SK-MEL-5 (cell line): ENCODE data around the gene DTD1. TPM values are rescaled to one million over a fixed set of nuclear protein-coding genes. Genes with fewer than 3 reads are reported as not detected.

Source experiments
- DNase-seq: peaks from one replicate; pipeline ENCODE4 v3.0.0-alpha.2; 2016; ENCODE audit warnings: low read depth, low spot score
- in situ Hi-C: cut with HindIII; loops from 2 replicates; pipeline ENCODE4 v1.10.0; 2016; ENCODE audit warnings: low sequenced_read_pairs, high pct_unique_total_duplicates, low pct_unique_long_range_greater_than_20kb
- total RNA-seq: library from RNA; depleted of rRNA; stranded (reverse); fragments of >200 nt; shearing (Covaris generic); gene quantifications from 2 replicates; pipeline ENCODE4 v1.2.3, GENCODE V29; 2014

DTD1 gene
- total RNA-seq, 1 experiment from 2014 or later, result 82.0 TPM

- in situ Hi-C loops, result no loop called here
- DNase-seq, result no peak
Observed at GRCh38 chr20:18645196-18645745, 57.4 kb downstream of the DTD1 start.

GRCh38 chr20:18645851-18646250 is 58.0 kb downstream of the DTD1 start:
- no peak for DNase-seq
- in situ Hi-C loops, result no loop called here

GRCh38 chr20:18647777-18648176 is 59.9 kb downstream of the DTD1 start:
- in situ Hi-C loops, result no loop called here
- no peak for DNase-seq

- in situ Hi-C loops, result no loop called here
- DNase-seq, result no peak
Observed at GRCh38 chr20:18650224-18650623, 62.4 kb downstream of the DTD1 start.

- in situ Hi-C loops, result no loop called here
- peak; percentile 41 for DNase-seq
Observed at GRCh38 chr20:18653736-18654447, 66.0 kb downstream of the DTD1 start.

GRCh38 chr20:18654448-18654773 is 66.6 kb downstream of the DTD1 start:
- no peak for DNase-seq
- in situ Hi-C loops, result no loop called here

- DNase-seq, result no peak
- in situ Hi-C loops, result no loop called here
Observed at GRCh38 chr20:18657575-18657974, 69.7 kb downstream of the DTD1 start.

- in situ Hi-C loops, result no loop called here
- DNase-seq, result no peak
Observed at GRCh38 chr20:18662279-18663040, 74.6 kb downstream of the DTD1 start.

- in situ Hi-C loops, result no loop called here
- DNase-seq, result no peak
Observed at GRCh38 chr20:18663932-18664331, 76.1 kb downstream of the DTD1 start.

GRCh38 chr20:18665135-18665534 is 77.3 kb downstream of the DTD1 start:
- no peak for DNase-seq
- in situ Hi-C loops, result no loop called here

- no peak for DNase-seq
- in situ Hi-C loops, result no loop called here
Observed at GRCh38 chr20:18666803-18667415, 79.1 kb downstream of the DTD1 start.

GRCh38 chr20:18669241-18670019 is 81.6 kb downstream of the DTD1 start:
- no peak for DNase-seq
- in situ Hi-C loops, result no loop called here

- in situ Hi-C loops, result no loop called here
- no peak for DNase-seq
Observed at GRCh38 chr20:18671203-18671710, 83.4 kb downstream of the DTD1 start.

- in situ Hi-C loops, result no loop called here
- no peak for DNase-seq
Observed at GRCh38 chr20:18672834-18673233, 85.0 kb downstream of the DTD1 start.

GRCh38 chr20:18676396-18676795 is 88.5 kb downstream of the DTD1 start:
- no peak for DNase-seq
- in situ Hi-C loops, result no loop called here

GRCh38 chr20:18677126-18677525 is 89.3 kb downstream of the DTD1 start:
- in situ Hi-C loops, result no loop called here
- no peak for DNase-seq

GRCh38 chr20:18678549-18679419 is 90.9 kb downstream of the DTD1 start:
- in situ Hi-C loops, result no loop called here
- no peak for DNase-seq
